GM12865 (cell line): ENCODE results near the gene PLEKHG4B.
"Not testable (repeated sequence)": the region's sequence is repeated elsewhere in the genome, so short reads cannot be mapped to it uniquely, and the experiment has no call there.

ENCODE experiments used
- DNase-seq: peaks from one replicate; pipeline ENCODE4 v3.0.0; 2010; ENCODE audit warnings: low read depth
- H3K4me3 ChIP-seq: 2 replicates; pipeline ENCODE4 v1.5.1; 2011; ENCODE audit warnings: mild to moderate bottlenecking, low read depth, low read length, control low read depth
- CTCF ChIP-seq: IDR thresholded peaks from 2 replicates; pipeline ENCODE4 v1.5.1; 2011; ENCODE audit warnings: low read length, control low read depth, low read depth, inconsistent platforms; ENCODE audit not compliant: insufficient read depth; ENCODE audit errors: missing control alignments

The PLEKHG4B gene

GRCh38 chr5:102411-103043 lies 10.6 kb downstream of the PLEKHG4B start:
- H3K4me3 ChIP-seq: no peak overlapping the region
- no peak for DNase-seq
- no peak for TF ChIP-seq CTCF

- not testable (repeated sequence) for H3K4me3 ChIP-seq, DNase-seq
Measured at GRCh38 chr5:104106-104505, 12.1 kb downstream of the PLEKHG4B start.

GRCh38 chr5:104778-105296 lies 12.9 kb downstream of the PLEKHG4B start:
- no peak for DNase-seq
- TF ChIP-seq CTCF: no peak
- no peak overlapping the region for H3K4me3 ChIP-seq

- no peak for DNase-seq
- H3K4me3 ChIP-seq: no peak overlapping the region
- TF ChIP-seq CTCF: no peak
Measured at GRCh38 chr5:105504-106070, 13.6 kb downstream of the PLEKHG4B start.

GRCh38 chr5:106587-106986 lies 14.6 kb downstream of the PLEKHG4B start:
- H3K4me3 ChIP-seq: no peak overlapping the region
- TF ChIP-seq CTCF: no peak
- no peak for DNase-seq

GRCh38 chr5:107526-107925 lies 15.6 kb downstream of the PLEKHG4B start:
- no peak for DNase-seq
- H3K4me3 ChIP-seq: no peak overlapping the region
- TF ChIP-seq CTCF: no peak

- H3K4me3 ChIP-seq: no peak overlapping the region
- no peak for DNase-seq
- no peak for TF ChIP-seq CTCF
Measured at GRCh38 chr5:109826-110225, 17.9 kb downstream of the PLEKHG4B start.
